HEK293 (cell line): ENCODE results near the gene SIGLECL1.

Experiments
- CTCF ChIA-PET: fragments of 350-600 bp; formaldehyde crosslinking; extraction: SDS; loops from one replicate; lab custom pipeline; 2021; ENCODE audit warnings: antibody characterized with exemption; lab: Yijun Ruan, JAX
- POLR2A ChIA-PET: fragments of 300-600 bp; formaldehyde crosslinking; extraction: SDS; loops from one replicate; lab custom pipeline; 2020; ENCODE audit warnings: antibody characterized with exemption, inconsistent platforms; lab: Yijun Ruan, JAX
- H3K27ac ChIP-seq: fragments of 200-500 bp; sonication (Bioruptor generic); 2 replicates; pipeline ENCODE4 v1.5.1; 2014; ENCODE audit warnings: low read depth, low read length, control low read depth, inconsistent platforms; ENCODE audit errors: extremely low read depth
- H3K36me3 ChIP-seq, 2 experiments: fragments of 200-500 bp in 1 of 2; sonication (Bioruptor generic) in 1 of 2; 1 replicate in 1 of 2; 2 replicates in 1 of 2; pipeline ENCODE4 v1.5.1; 2014 to 2017; ENCODE audit warnings: inconsistent platforms in 2 of 2, low read length in 2 of 2; ENCODE audit not compliant: control insufficient read depth in 2 of 2, insufficient read depth in 1 of 2
- H3K4me1 ChIP-seq: fragments of 200-500 bp; sonication (Bioruptor generic); 2 replicates; pipeline ENCODE4 v1.5.1; 2014; ENCODE audit warnings: mild to moderate bottlenecking, low read length, inconsistent platforms; ENCODE audit not compliant: control insufficient read depth, insufficient read depth
- H3K4me3 ChIP-seq: 2 replicates; pipeline ENCODE4 v1.5.1; 2011; ENCODE audit warnings: low read depth, mild to moderate bottlenecking, control low read depth, low read length, moderate library complexity
- H3K9me3 ChIP-seq: fragments of 200-500 bp; sonication (Bioruptor generic); 2 replicates; pipeline ENCODE4 v1.5.1; 2014; ENCODE audit warnings: low read depth, low read length, inconsistent platforms; ENCODE audit not compliant: control insufficient read depth, insufficient read depth
- GLIS2 ChIP-seq: fragments of 450-650 bp; formaldehyde crosslinking; IDR thresholded peaks from 2 replicates; pipeline ENCODE4 v1.5.1; 2016; ENCODE audit warnings: missing biosample characterization, missing genetic modification characterization
- HOXC10 ChIP-seq: sonication (generic); formaldehyde crosslinking; IDR thresholded peaks from 2 replicates; pipeline ENCODE4 v1.8.1; 2023; ENCODE audit warnings: mild to moderate bottlenecking, missing genetic modification reagents
- KLF8 ChIP-seq: fragments of 450-650 bp; formaldehyde crosslinking; IDR thresholded peaks from 2 replicates; pipeline ENCODE4 v1.5.1; 2016; ENCODE audit warnings: missing biosample characterization, missing genetic modification characterization
- ZBTB44 ChIP-seq: fragments of 450-650 bp; IDR thresholded peaks from 2 replicates; pipeline ENCODE4 v1.5.1; 2018; ENCODE audit warnings: missing biosample characterization, mild to moderate bottlenecking, missing genetic modification characterization
- ZEB2 ChIP-seq: fragments of 450-650 bp; formaldehyde crosslinking; IDR thresholded peaks from 2 replicates; pipeline ENCODE4 v1.5.1; 2016; ENCODE audit warnings: missing biosample characterization, missing genetic modification characterization
- ZNF16 ChIP-seq: fragments of 450-650 bp; formaldehyde crosslinking; IDR thresholded peaks from 2 replicates; pipeline ENCODE4 v1.5.1; 2016; ENCODE audit warnings: low read depth, missing biosample characterization, missing genetic modification characterization
- ZNF311 ChIP-seq: fragments of 450-650 bp; formaldehyde crosslinking; IDR thresholded peaks from 2 replicates; pipeline ENCODE4 v1.5.1; 2017; ENCODE audit warnings: missing biosample characterization, missing genetic modification characterization, borderline replicate concordance
- ZNF391 ChIP-seq: fragments of 450-650 bp; formaldehyde crosslinking; IDR thresholded peaks from 2 replicates; pipeline ENCODE4 v1.5.1; 2016; ENCODE audit warnings: low read depth, missing biosample characterization, missing genetic modification characterization, borderline replicate concordance
- ZNF48 ChIP-seq: fragments of 450-650 bp; formaldehyde crosslinking; IDR thresholded peaks from 2 replicates; pipeline ENCODE4 v1.5.1; 2016; ENCODE audit warnings: missing biosample characterization, missing genetic modification characterization
- ZNF510 ChIP-seq: fragments of 450-650 bp; formaldehyde crosslinking; IDR thresholded peaks from 2 replicates; pipeline ENCODE4 v1.5.1; 2018; ENCODE audit warnings: mild to moderate bottlenecking, missing genetic modification characterization, missing biosample characterization; ENCODE audit not compliant: insufficient replicate concordance
- ZNF529 ChIP-seq: fragments of 450-650 bp; formaldehyde crosslinking; IDR thresholded peaks from 2 replicates; pipeline ENCODE4 v1.5.1; 2017; ENCODE audit warnings: missing genetic modification characterization, missing biosample characterization; ENCODE audit not compliant: insufficient replicate concordance
- ZNF549 ChIP-seq: fragments of 450-650 bp; IDR thresholded peaks from 2 replicates; pipeline ENCODE4 v1.5.1; 2018; ENCODE audit warnings: missing biosample characterization, missing genetic modification characterization, mild to moderate bottlenecking, inconsistent platforms, moderate library complexity
- ZNF558 ChIP-seq: fragments of 450-650 bp; formaldehyde crosslinking; IDR thresholded peaks from 2 replicates; pipeline ENCODE4 v1.5.1; 2016; ENCODE audit warnings: missing biosample characterization, missing genetic modification characterization
- ZNF560 ChIP-seq: fragments of 450-650 bp; formaldehyde crosslinking; IDR thresholded peaks from 2 replicates; pipeline ENCODE4 v1.5.1; 2017; ENCODE audit warnings: missing biosample characterization, missing genetic modification characterization, borderline replicate concordance
- ZNF596 ChIP-seq: fragments of 450-650 bp; IDR thresholded peaks from 2 replicates; pipeline ENCODE4 v1.5.0; 2018; ENCODE audit warnings: missing biosample characterization, mild to moderate bottlenecking, missing genetic modification characterization, moderate library complexity
- ZNF600 ChIP-seq: fragments of 450-650 bp; formaldehyde crosslinking; IDR thresholded peaks from 2 replicates; pipeline ENCODE4 v1.5.1; 2016; ENCODE audit warnings: missing biosample characterization, missing genetic modification characterization
- ZNF76 ChIP-seq: fragments of 450-650 bp; formaldehyde crosslinking; IDR thresholded peaks from 2 replicates; pipeline ENCODE4; 2016; ENCODE audit warnings: low read depth, missing biosample characterization, missing genetic modification characterization, borderline replicate concordance
- ZSCAN18 ChIP-seq: fragments of 450-650 bp; formaldehyde crosslinking; IDR thresholded peaks from 2 replicates; pipeline ENCODE4 v1.5.1; 2016; ENCODE audit warnings: missing biosample characterization, missing genetic modification characterization
- TF ChIP-seq, protein P1 (sequence below): fragments of 450-650 bp; formaldehyde crosslinking; IDR thresholded peaks from 2 replicates; pipeline ENCODE4 v1.5.1; 2016; ENCODE audit warnings: missing biosample characterization, missing genetic modification characterization
- TF ChIP-seq, protein P2 (sequence below): fragments of 450-650 bp; formaldehyde crosslinking; IDR thresholded peaks from 2 replicates; pipeline ENCODE4 v1.5.1; 2016; ENCODE audit warnings: missing biosample characterization, missing genetic modification characterization
- TF ChIP-seq, protein P3 (sequence below): fragments of 450-650 bp; formaldehyde crosslinking; IDR thresholded peaks from 2 replicates; pipeline ENCODE4 v1.5.1; 2016; ENCODE audit warnings: missing biosample characterization, missing genetic modification characterization
- TF ChIP-seq, protein P4 (sequence below): fragments of 450-650 bp; formaldehyde crosslinking; IDR thresholded peaks from 2 replicates; pipeline ENCODE4 v1.5.1; 2016; ENCODE audit warnings: missing biosample characterization, missing genetic modification characterization, low read depth

Gene SIGLECL1

DNA sequence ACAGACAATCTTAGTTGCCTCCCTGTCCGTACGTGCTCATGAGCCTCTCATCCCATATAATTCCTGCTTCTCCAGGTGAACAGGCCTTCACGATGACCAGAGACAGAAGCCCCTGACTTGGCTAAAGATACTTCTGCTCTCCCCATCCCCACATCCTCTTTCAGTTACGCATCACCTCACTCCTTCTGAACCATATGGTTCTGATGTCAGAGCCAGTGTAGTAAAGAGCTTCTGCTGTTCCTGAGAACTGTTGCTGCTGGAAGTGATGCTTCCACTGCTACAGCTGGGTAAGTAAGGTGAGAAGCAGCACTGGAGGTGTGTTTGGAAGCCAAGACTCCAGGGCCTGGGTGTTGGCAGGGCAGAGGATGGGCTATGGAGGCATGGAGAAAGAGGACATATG lies 12.9 kb downstream of the SIGLECL1 start:
- Histone ChIP-seq H3K4me1 (no peaks in the 10 kb centered on the region), H3K9me3 (no peaks in the 10 kb centered on the region), H3K27ac (no peak overlapping the region), H3K4me3 (no peak overlapping the region), H3K36me3 (no peaks in the 10 kb centered on the region)
- CTCF ChIA-PET = interaction anchor here (0.7 to 1.4 kb wide), 2 partner anchors 105 to 132 kb away, joined by 4 to 6 read pairs; no protein-coding TSS in a partner anchor
- POLR2A ChIA-PET = no interaction called here
- TF ChIP-seq GLIS2 (tag by site-specific recombination) (no peak), ZNF560 (no peak), ZNF596 (tag by site-specific recombination) (no peak), ZNF76 (tag by site-specific recombination) (no peak), ZNF600 (tag by site-specific recombination) (no peak), ZSCAN18 (tag by site-specific recombination) (no peak), ZNF48 (tag by site-specific recombination) (no peak), ZBTB44 (tag by site-specific recombination) (no peak), ZNF549 (no peak), ZNF529 (tag by site-specific recombination) (no peak)
- TF ChIP-seq, protein P1, sequence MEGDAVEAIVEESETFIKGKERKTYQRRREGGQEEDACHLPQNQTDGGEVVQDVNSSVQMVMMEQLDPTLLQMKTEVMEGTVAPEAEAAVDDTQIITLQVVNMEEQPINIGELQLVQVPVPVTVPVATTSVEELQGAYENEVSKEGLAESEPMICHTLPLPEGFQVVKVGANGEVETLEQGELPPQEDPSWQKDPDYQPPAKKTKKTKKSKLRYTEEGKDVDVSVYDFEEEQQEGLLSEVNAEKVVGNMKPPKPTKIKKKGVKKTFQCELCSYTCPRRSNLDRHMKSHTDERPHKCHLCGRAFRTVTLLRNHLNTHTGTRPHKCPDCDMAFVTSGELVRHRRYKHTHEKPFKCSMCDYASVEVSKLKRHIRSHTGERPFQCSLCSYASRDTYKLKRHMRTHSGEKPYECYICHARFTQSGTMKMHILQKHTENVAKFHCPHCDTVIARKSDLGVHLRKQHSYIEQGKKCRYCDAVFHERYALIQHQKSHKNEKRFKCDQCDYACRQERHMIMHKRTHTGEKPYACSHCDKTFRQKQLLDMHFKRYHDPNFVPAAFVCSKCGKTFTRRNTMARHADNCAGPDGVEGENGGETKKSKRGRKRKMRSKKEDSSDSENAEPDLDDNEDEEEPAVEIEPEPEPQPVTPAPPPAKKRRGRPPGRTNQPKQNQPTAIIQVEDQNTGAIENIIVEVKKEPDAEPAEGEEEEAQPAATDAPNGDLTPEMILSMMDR (tag by site-specific recombination) = no peak
- TF ChIP-seq, protein P2, sequence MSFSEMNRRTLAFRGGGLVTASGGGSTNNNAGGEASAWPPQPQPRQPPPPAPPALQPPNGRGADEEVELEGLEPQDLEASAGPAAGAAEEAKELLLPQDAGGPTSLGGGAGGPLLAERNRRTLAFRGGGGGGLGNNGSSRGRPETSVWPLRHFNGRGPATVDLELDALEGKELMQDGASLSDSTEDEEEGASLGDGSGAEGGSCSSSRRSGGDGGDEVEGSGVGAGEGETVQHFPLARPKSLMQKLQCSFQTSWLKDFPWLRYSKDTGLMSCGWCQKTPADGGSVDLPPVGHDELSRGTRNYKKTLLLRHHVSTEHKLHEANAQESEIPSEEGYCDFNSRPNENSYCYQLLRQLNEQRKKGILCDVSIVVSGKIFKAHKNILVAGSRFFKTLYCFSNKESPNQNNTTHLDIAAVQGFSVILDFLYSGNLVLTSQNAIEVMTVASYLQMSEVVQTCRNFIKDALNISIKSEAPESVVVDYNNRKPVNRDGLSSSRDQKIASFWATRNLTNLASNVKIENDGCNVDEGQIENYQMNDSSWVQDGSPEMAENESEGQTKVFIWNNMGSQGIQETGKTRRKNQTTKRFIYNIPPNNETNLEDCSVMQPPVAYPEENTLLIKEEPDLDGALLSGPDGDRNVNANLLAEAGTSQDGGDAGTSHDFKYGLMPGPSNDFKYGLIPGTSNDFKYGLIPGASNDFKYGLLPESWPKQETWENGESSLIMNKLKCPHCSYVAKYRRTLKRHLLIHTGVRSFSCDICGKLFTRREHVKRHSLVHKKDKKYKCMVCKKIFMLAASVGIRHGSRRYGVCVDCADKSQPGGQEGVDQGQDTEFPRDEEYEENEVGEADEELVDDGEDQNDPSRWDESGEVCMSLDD (tag by site-specific recombination) = no peak
- TF ChIP-seq, protein P3, sequence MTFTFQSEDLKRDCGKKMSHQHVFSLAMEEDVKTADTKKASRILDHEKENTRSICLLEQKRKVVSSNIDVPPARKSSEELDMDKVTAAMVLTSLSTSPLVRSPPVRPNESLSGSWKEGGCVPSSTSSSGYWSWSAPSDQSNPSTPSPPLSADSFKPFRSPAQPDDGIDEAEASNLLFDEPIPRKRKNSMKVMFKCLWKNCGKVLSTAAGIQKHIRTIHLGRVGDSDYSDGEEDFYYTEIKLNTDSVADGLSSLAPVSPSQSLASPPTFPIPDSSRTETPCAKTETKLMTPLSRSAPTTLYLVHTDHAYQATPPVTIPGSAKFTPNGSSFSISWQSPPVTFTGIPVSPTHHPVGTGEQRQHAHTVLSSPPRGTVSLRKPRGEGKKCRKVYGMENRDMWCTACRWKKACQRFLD = no peak

GRCh38 chr19:51271067-51271466 lies 20.2 kb downstream of the SIGLECL1 start:
- CTCF ChIA-PET = interaction anchor here (2.1 to 3.3 kb wide), 2 partner anchors 11 to 113 kb away, joined by 10 to 26 read pairs; no protein-coding TSS in a partner anchor
- no peak for TF ChIP-seq HOXC10
- no peak for TF ChIP-seq ZNF311 (tag by site-specific recombination)
- no peak for TF ChIP-seq ZNF391 (tag by site-specific recombination)
- TF ChIP-seq, protein P4, sequence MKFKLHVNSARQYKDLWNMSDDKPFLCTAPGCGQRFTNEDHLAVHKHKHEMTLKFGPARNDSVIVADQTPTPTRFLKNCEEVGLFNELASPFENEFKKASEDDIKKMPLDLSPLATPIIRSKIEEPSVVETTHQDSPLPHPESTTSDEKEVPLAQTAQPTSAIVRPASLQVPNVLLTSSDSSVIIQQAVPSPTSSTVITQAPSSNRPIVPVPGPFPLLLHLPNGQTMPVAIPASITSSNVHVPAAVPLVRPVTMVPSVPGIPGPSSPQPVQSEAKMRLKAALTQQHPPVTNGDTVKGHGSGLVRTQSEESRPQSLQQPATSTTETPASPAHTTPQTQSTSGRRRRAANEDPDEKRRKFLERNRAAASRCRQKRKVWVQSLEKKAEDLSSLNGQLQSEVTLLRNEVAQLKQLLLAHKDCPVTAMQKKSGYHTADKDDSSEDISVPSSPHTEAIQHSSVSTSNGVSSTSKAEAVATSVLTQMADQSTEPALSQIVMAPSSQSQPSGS (tag by site-specific recombination) = no peak
- no peak for TF ChIP-seq ZBTB44 (tag by site-specific recombination)
- no peak for TF ChIP-seq ZNF510
- no peak for TF ChIP-seq ZNF16 (tag by site-specific recombination)
- no peak for TF ChIP-seq ZEB2 (tag by site-specific recombination)
- no peak for TF ChIP-seq ZNF558 (tag by site-specific recombination)
- no peak for TF ChIP-seq KLF8 (tag by site-specific recombination)

More at GRCh38 chr19:51271067-51271466, 20.2 kb downstream of the SIGLECL1 start:
- no peak overlapping the region for H3K4me3 ChIP-seq
- H3K36me3 ChIP-seq = no peaks in the 10 kb centered on the region
- H3K9me3 ChIP-seq = no peaks in the 10 kb centered on the region
- no peak overlapping the region for H3K27ac ChIP-seq
- POLR2A ChIA-PET = no interaction called here
- H3K4me1 ChIP-seq = no peaks in the 10 kb centered on the region
